SH-SY5Y (cell line): ENCODE results near the gene KRT3.

Experiments
- GATA2 ChIP-seq: IDR thresholded peaks from 2 replicates; pipeline ENCODE4 v1.6.1; 2011; ENCODE audit warnings: mild to moderate bottlenecking, low read depth, low read length
- GATA3 ChIP-seq: IDR thresholded peaks from 2 replicates; pipeline ENCODE4 v1.6.1; 2011; ENCODE audit warnings: low read depth, mild to moderate bottlenecking, low read length, moderate library complexity

GRCh38 chr12:52782502-52782901 lies 13.4 kb downstream of the KRT3 start:
- TF ChIP-seq GATA2 (no peak), GATA3 (no peak)
